SK-N-SH (cell line): ENCODE measurements around the gene GPATCH4. TPM values are rescaled to one million over a fixed set of nuclear protein-coding genes. Genes with fewer than 3 reads are reported as not detected.
A peak's percentile ranks its signal among the peaks of the same experiment; 100 is the strongest.

Source experiments
- CTCF ChIA-PET: fragments of 300-600, 350-600 bp; formaldehyde crosslinking; extraction: SDS; loops from one replicate; lab custom pipeline; 2021; lab: Yijun Ruan, JAX
- POLR2A ChIA-PET: fragments of 350-600 bp; sonication (Branson Sonifier 250); formaldehyde crosslinking; extraction: SDS; loops from one replicate; lab custom pipeline; 2020; ENCODE audit warnings: antibody characterized with exemption, inconsistent platforms; lab: Yijun Ruan, JAX
- DNase-seq: peaks from one replicate; pipeline ENCODE4 v3.0.0; 2012
- H2AFZ ChIP-seq: fragments of 200-600 bp; sonication (generic); 2 replicates; pipeline ENCODE4 v1.8.1; 2016; ENCODE audit warnings: antibody characterized with exemption, mild to moderate bottlenecking, low read depth
- H3F3A ChIP-seq: fragments of 200-600 bp; sonication (generic); replicated peaks from 2 replicates; pipeline ENCODE3; 2016; ENCODE audit warnings: antibody characterized with exemption, mild to moderate bottlenecking; ENCODE audit not compliant: insufficient read depth
- H3K27ac ChIP-seq, 2 experiments: fragments of 200-500 bp in 1 of 2; fragments of 200-600 bp in 1 of 2; sonication (Bioruptor generic) in 1 of 2; sonication (generic), shearing (Covaris generic) in 1 of 2; 2 replicates each; pipeline versions ENCODE4 v1.5.1 to v1.6.1; 2014 to 2016; ENCODE audit warnings: low read depth in 2 of 2, inconsistent platforms in 1 of 2, low read length in 1 of 2, mild to moderate bottlenecking in 1 of 2, mixed read lengths in 1 of 2
- H3K27me3 ChIP-seq: fragments of 200-600 bp; sonication (generic), shearing (Covaris generic); 2 replicates; pipeline ENCODE4 v1.6.1; 2016; ENCODE audit warnings: mixed run types; ENCODE audit not compliant: insufficient read depth
- H3K36me3 ChIP-seq, 2 experiments: fragments of 200-500 bp in 1 of 2; fragments of 200-600 bp in 1 of 2; sonication (Bioruptor generic) in 1 of 2; sonication (generic) in 1 of 2; replicated peaks in 1 of 2; 2 replicates each; pipeline versions ENCODE3 to v1.5.1; 2014 to 2016; ENCODE audit warnings: low read length in 1 of 2, mild to moderate bottlenecking in 1 of 2; ENCODE audit not compliant: insufficient read depth in 2 of 2, control insufficient read depth in 1 of 2
- H3K4me1 ChIP-seq, 2 experiments: fragments of 200-500 bp in 1 of 2; fragments of 200-600 bp in 1 of 2; sonication (Bioruptor generic) in 1 of 2; sonication (generic), shearing (Covaris generic) in 1 of 2; 2 replicates each; pipeline versions ENCODE4 v1.5.1 to v1.6.1; 2014 to 2016; ENCODE audit warnings: low read depth in 1 of 2, low read length in 1 of 2, mixed run types in 1 of 2; ENCODE audit not compliant: insufficient read depth in 2 of 2, control insufficient read depth in 1 of 2
- H3K4me2 ChIP-seq: fragments of 200-600 bp; sonication (generic), shearing (Covaris generic); 2 replicates; pipeline ENCODE4 v1.6.1; 2017; ENCODE audit warnings: mixed run types
- H3K4me3 ChIP-seq, 2 experiments: fragments of 200-500 bp in 1 of 2; fragments of 200-600 bp in 1 of 2; sonication (Bioruptor generic) in 1 of 2; sonication (generic), shearing (Covaris generic) in 1 of 2; 2 replicates each; pipeline versions ENCODE4 v1.5.1 to v1.8.1; 2014 to 2016; ENCODE audit warnings: low read depth in 2 of 2, inconsistent platforms in 1 of 2, low read length in 1 of 2, mild to moderate bottlenecking in 1 of 2, mixed read lengths in 1 of 2, moderate library complexity in 1 of 2
- H3K79me2 ChIP-seq: fragments of 200-600 bp; sonication (generic); 2 replicates; pipeline ENCODE4 v1.8.1; 2017; ENCODE audit warnings: mild to moderate bottlenecking; ENCODE audit not compliant: insufficient read depth
- H3K9ac ChIP-seq: fragments of 200-600 bp; sonication (generic); 2 replicates; pipeline ENCODE4 v1.6.1; 2017; ENCODE audit warnings: mixed run types
- H3K9me2 ChIP-seq: fragments of 200-600 bp; sonication (generic); 2 replicates; pipeline ENCODE4 v1.6.1; 2017; ENCODE audit warnings: mixed run types
- H3K9me3 ChIP-seq: fragments of 200-600 bp; sonication (generic); 2 replicates; pipeline ENCODE4 v1.6.1; 2017; ENCODE audit warnings: mixed run types, mild to moderate bottlenecking, moderate library complexity
- H4K20me1 ChIP-seq: fragments of 200-600 bp; sonication (generic); 2 replicates; pipeline ENCODE4 v1.6.1; 2017; ENCODE audit warnings: mild to moderate bottlenecking, mixed run types; ENCODE audit not compliant: insufficient read depth
- EZH2phosphoT487 ChIP-seq: fragments of 200-600 bp; sonication (generic); IDR thresholded peaks from 2 replicates; pipeline ENCODE4 v1.6.1; 2017; ENCODE audit warnings: low read depth, mixed run types, mild to moderate bottlenecking, antibody characterized with exemption, moderate library complexity, borderline replicate concordance
- IRF3 ChIP-seq: fragments of 150-350 bp; IDR thresholded peaks from 2 replicates; pipeline ENCODE4 v1.6.1; 2016; ENCODE audit warnings: mild to moderate bottlenecking, low read depth, low read length
- JUND ChIP-seq: IDR thresholded peaks from 2 replicates; pipeline ENCODE4 v1.4.0; 2012
- MXI1 ChIP-seq: IDR thresholded peaks from 2 replicates; pipeline ENCODE4 v1.6.1; 2012; ENCODE audit warnings: mild to moderate bottlenecking, low read depth, low read length, improper control_type of control experiment
- POLR2AphosphoS5 ChIP-seq: IDR thresholded peaks from 2 replicates; pipeline ENCODE4 v1.6.1; 2012; ENCODE audit warnings: low read depth, low read length
- RCOR1 ChIP-seq: fragments of 150-350 bp; IDR thresholded peaks from 2 replicates; pipeline ENCODE4 v1.6.1; 2017; ENCODE audit warnings: antibody characterized with exemption, low read length
- SIN3A ChIP-seq: IDR thresholded peaks from 2 replicates; pipeline ENCODE4 v1.6.1; 2012; ENCODE audit warnings: low read depth, mild to moderate bottlenecking, low read length, moderate library complexity, borderline replicate concordance
- USF1 ChIP-seq: IDR thresholded peaks from 2 replicates; pipeline ENCODE4 v1.4.0; 2012; ENCODE audit warnings: low read depth, borderline replicate concordance
- WGBS: methylation state at CpG from one replicate; pipeline ENCODE4 v1.1.6; 2017; ENCODE audit warnings: low lambda C conversion rate; 5-methylcytosine and 5-hydroxymethylcytosine counted together
- polyA plus RNA-seq, 3 experiments: library from polyadenylated mRNA; depleted of rRNA; stranded (reverse); fragments of >200 nt; gene quantifications; 2 replicates each; pipeline ENCODE4 v1.2.3, GENCODE V29; 2012

The GPATCH4 gene
- polyA plus RNA-seq, 1 of the 3 experiments (the other 2 are of a cell fraction) = 36.6 TPM

- Histone ChIP-seq H3K9me3 (no peaks in the 10 kb centered on the region), H3K27me3 (no peaks in the 10 kb centered on the region), H3K4me1 (peaks cover 0 to 16% of the 10 kb centered on the region in 2 experiments; a peak in 2 of 4 replicates), H3K9ac (no peak overlapping the region), H3K27ac (peak overlapping the region; percentile 7 to 51; a peak in 1 of 4 replicates), H3F3A (peaks cover 13% of the 10 kb centered on the region), H4K20me1 (no peaks in the 10 kb centered on the region), H2AFZ (no peak overlapping the region), H3K4me3 (peak overlapping the region in 1 of 2 experiments; percentile 83; a peak in 1 of 4 replicates), H3K4me2 (peak overlapping the region; percentile 96), H3K36me3 (peaks cover 31 to 55% of the 10 kb centered on the region in 2 experiments), H3K79me2 (peaks cover 12% of the 10 kb centered on the region; the same call in 1 of the 2 replicates), H3K9me2 (no peaks in the 10 kb centered on the region)
- 75% methylated on average over 7 of the region's 8 CpGs for WGBS
- ChIA-PET CTCF (interaction anchor here (0.7 to 5.6 kb wide), 13 partner anchors 9 to 207 kb away, joined by 3 to 42 read pairs (median 4); partner anchors contain the start of genes BCAN and GPATCH4), POLR2A (interaction anchor here (1.1 to 2.8 kb wide), 2 partner anchors 9 to 21 kb away, joined by 3 to 15 read pairs; partner anchors contain the start of gene GPATCH4)
- TF ChIP-seq IRF3 (no peak), POLR2AphosphoS5 (peak; percentile 8), RCOR1 (peak; percentile 24; the same call in 1 of the 2 replicates), MXI1 (no peak), USF1 (no peak), SIN3A (no peak), JUND (0 out of 2 replicates have a peak, but pooled peaks have one; percentile 9)
- no peak for DNase-seq
Observed at GRCh38 chr1:156592910-156593660, 8.2 kb downstream of the GPATCH4 start.

- POLR2A ChIA-PET = interaction anchor here (1.1 to 2.8 kb wide), 5 partner anchors 8 to 22 kb away, joined by 3 to 15 read pairs (median 9); partner anchors contain the start of genes GPATCH4 and TTC24
- Histone ChIP-seq H3K4me3 (peak overlapping the region; percentile 83 to 86), H3K36me3 (peaks cover 25 to 48% of the 10 kb centered on the region in 2 experiments), H3K9me2 (no peaks in the 10 kb centered on the region), H3K27ac (peak overlapping the region; percentile 51 to 93), H2AFZ (peak overlapping the region; percentile 73), H3K4me1 (peaks cover 0 to 16% of the 10 kb centered on the region in 2 experiments; a peak in 2 of 4 replicates), H3K27me3 (no peaks in the 10 kb centered on the region), H3K9ac (peak overlapping the region; percentile 83), H3K9me3 (no peaks in the 10 kb centered on the region), H3F3A (peaks cover 13% of the 10 kb centered on the region), H4K20me1 (no peaks in the 10 kb centered on the region), H3K79me2 (peaks cover 12% of the 10 kb centered on the region; the same call in 1 of the 2 replicates), H3K4me2 (peak overlapping the region; percentile 96)
- 43% methylated on average over 13 of the region's 16 CpGs for WGBS
- DNase-seq = no peak
- TF ChIP-seq USF1 (no peak), EZH2phosphoT487 (no peak)
- CTCF ChIA-PET = interaction anchor here (0.7 to 5.6 kb wide), 14 partner anchors 8 to 207 kb away, joined by 3 to 42 read pairs (median 7); partner anchors contain the start of genes GPATCH4 and HAPLN2
Observed at GRCh38 chr1:156592158-156592909, 8.9 kb downstream of the GPATCH4 start.
